Activated naive CD4-positive, alpha-beta T cell treated with Interleukin-2 at 50 U/mL for 16 hours (primary cell): Measurements from ENCODE around the gene CHRFAM7A.
"Not testable (repeated sequence)": the region's sequence is repeated elsewhere in the genome, so short reads cannot be mapped to it uniquely, and the experiment has no call there.

Experiments
- DNase-seq: peaks from one replicate; pipeline ENCODE4 v3.0.0-alpha.2; 2020

The CHRFAM7A gene

DNA sequence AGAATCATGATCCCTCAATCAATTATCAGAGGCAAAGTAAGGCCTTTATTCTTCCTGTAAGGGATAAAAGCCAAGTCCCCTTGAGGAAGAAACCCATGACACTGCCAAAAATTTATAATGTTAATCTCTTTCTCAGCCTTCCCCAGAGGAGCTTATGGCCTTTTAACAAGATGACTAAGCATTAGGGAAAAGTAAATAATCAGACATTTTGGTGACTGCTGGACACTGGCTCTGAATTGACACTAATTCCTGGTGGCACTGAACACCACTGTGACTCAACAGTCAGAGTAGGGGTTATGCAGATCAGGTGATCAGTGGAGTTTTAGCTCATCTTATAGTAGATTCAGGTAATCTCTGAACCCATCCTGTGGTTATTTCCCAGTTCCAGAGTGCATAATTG lies 82.8 kb downstream of the CHRFAM7A start:
- not testable (repeated sequence) for DNase-seq
